NCI-H1436 (cell line): ENCODE results near the gene TSSC4.

Source experiments
- DNase-seq: peaks from one replicate; lab custom pipeline; 2025; lab: John Stamatoyannopoulos, UW

The TSSC4 gene

GRCh38 chr11:2400762-2401435 lies 349 bp downstream of the TSSC4 start:
- DNase-seq: no peak

- no peak for DNase-seq
Measured at GRCh38 chr11:2401436-2401984, 960 bp downstream of the TSSC4 start.

GRCh38 chr11:2402106-2402505 lies 1.6 kb downstream of the TSSC4 start:
- no peak for DNase-seq

GRCh38 chr11:2402890-2403645 lies 2.5 kb downstream of the TSSC4 start:
- DNase-seq: no peak

GRCh38 chr11:2404735-2405196 lies 4.2 kb downstream of the TSSC4 start:
- DNase-seq: no peak

GRCh38 chr11:2406451-2406850 lies 5.9 kb downstream of the TSSC4 start:
- DNase-seq: no peak

GRCh38 chr11:2406878-2407410 lies 6.4 kb downstream of the TSSC4 start:
- DNase-seq: no peak

GRCh38 chr11:2408671-2409070 lies 8.1 kb downstream of the TSSC4 start:
- no peak for DNase-seq

GRCh38 chr11:2409126-2409525 lies 8.6 kb downstream of the TSSC4 start:
- no peak for DNase-seq

- DNase-seq: no peak
Measured at GRCh38 chr11:2409611-2410468, 9.3 kb downstream of the TSSC4 start.

- no peak for DNase-seq
Measured at GRCh38 chr11:2410616-2411015, 10.1 kb downstream of the TSSC4 start.

- DNase-seq: no peak
Measured at GRCh38 chr11:2411446-2412305, 11.1 kb downstream of the TSSC4 start.

GRCh38 chr11:2412323-2412722 lies 11.8 kb downstream of the TSSC4 start:
- no peak for DNase-seq

- DNase-seq: no peak
Measured at GRCh38 chr11:2413742-2414579, 13.4 kb downstream of the TSSC4 start.

GRCh38 chr11:2414616-2415015 lies 14.1 kb downstream of the TSSC4 start:
- DNase-seq: no peak

- DNase-seq: no peak
Measured at GRCh38 chr11:2415171-2415570, 14.6 kb downstream of the TSSC4 start.

GRCh38 chr11:2415601-2416380 lies 15.2 kb downstream of the TSSC4 start:
- DNase-seq: no peak

GRCh38 chr11:2416765-2417164 lies 16.2 kb downstream of the TSSC4 start:
- DNase-seq: no peak
